Stomach smooth muscle (tissue), 2 donors: Measurements from ENCODE around the gene TIPRL.

Experiments used
- H3K27ac ChIP-seq: one replicate; pipeline ENCODE4 v1.7.0; 2013; ENCODE audit warnings: mild to moderate bottlenecking, low read length, inconsistent platforms
- H3K27me3 ChIP-seq, 2 donors: one replicate each; pipeline ENCODE4 v1.7.0; 2013; ENCODE audit warnings: low read length in 2 of 2; ENCODE audit not compliant: insufficient read depth in 2 of 2, control insufficient read depth in 1 of 2
- H3K36me3 ChIP-seq, 2 donors: one replicate each; pipeline ENCODE4 v1.7.0; 2013; ENCODE audit warnings: low read length in 2 of 2; ENCODE audit not compliant: control insufficient read depth in 2 of 2, insufficient read depth in 2 of 2
- H3K4me1 ChIP-seq: one replicate; pipeline ENCODE4 v1.7.0; 2013; ENCODE audit warnings: low read length; ENCODE audit not compliant: control insufficient read depth, insufficient read depth
- H3K4me3 ChIP-seq, 2 donors: one replicate each; pipeline ENCODE4 v1.7.0; 2013; ENCODE audit warnings: low read length in 2 of 2
- H3K9ac ChIP-seq, 2 donors: one replicate each; pipeline ENCODE4 v1.7.0; 2013; ENCODE audit warnings: low read length in 2 of 2, mild to moderate bottlenecking in 1 of 2
- H3K9me3 ChIP-seq, 2 donors: one replicate each; pipeline ENCODE4 v1.7.0; 2013; ENCODE audit warnings: low read length in 2 of 2; ENCODE audit not compliant: control insufficient read depth in 2 of 2
- donor health status: healthy.
- donor health status: Pancreatic carcinoma.

Gene TIPRL

GRCh38 chr1:168216171-168216570, 37.4 kb downstream of the TIPRL start:
- Histone ChIP-seq H3K9me3 (peaks cover 0 to 4% of the 10 kb centered on the region in 2 donors), H3K4me1 (no peaks in the 10 kb centered on the region), H3K27me3 (no peaks in the 10 kb centered on the region), H3K4me3 (no peak overlapping the region), H3K36me3 (no peaks in the 10 kb centered on the region), H3K27ac (no peak overlapping the region), H3K9ac (no peak overlapping the region)

GRCh38 chr1:168217664-168218063, 38.9 kb downstream of the TIPRL start:
- Histone ChIP-seq H3K27me3 (no peaks in the 10 kb centered on the region), H3K9me3 (peaks cover 0 to 4% of the 10 kb centered on the region in 2 donors), H3K4me3 (no peak overlapping the region), H3K4me1 (no peaks in the 10 kb centered on the region), H3K27ac (no peak overlapping the region), H3K36me3 (no peaks in the 10 kb centered on the region), H3K9ac (no peak overlapping the region)

DNA sequence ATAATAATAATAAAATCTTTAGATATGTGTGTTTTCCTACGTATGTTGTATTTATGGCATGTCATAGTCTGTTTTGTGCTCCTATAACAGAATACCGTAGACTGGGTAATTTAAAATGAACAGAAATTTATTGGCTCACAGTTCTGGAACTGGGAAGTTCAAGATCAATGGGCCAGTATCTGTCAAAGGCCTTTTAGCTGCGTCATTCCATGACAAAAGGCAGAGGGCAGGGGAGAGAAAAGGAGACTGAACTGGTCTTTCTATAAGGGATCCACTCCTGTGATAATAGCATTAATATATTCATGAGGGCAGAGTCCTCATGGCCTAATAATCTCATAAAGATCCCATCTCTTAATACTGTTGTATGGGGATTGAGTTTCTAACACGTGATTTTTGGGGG, 39.9 kb downstream of the TIPRL start:
- no peaks in the 10 kb centered on the region for H3K36me3 ChIP-seq
- H3K4me1 ChIP-seq: no peaks in the 10 kb centered on the region
- H3K9me3 ChIP-seq: peaks cover 0 to 3% of the 10 kb centered on the region in 2 donors
- no peak overlapping the region for H3K4me3 ChIP-seq
- no peak overlapping the region for H3K9ac ChIP-seq
- H3K27ac ChIP-seq: no peak overlapping the region
- no peaks in the 10 kb centered on the region for H3K27me3 ChIP-seq

DNA sequence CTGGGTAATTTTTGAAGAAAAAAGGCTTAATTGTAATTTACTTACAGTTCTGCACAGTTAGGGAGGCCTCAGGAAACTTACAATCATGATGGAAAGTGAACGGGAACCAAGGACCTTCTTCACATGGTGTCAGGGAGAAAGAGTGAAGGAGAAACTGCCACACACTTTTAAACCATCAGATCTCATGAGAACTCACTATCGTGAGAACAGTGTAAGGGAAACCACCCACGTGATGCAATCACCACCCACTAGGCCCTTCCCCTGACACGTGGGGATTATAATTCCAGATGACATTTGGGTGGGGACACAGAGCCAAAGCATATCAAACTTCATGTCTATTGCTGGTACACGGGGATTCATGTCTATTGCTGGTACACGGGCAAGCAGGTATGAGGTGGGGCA, 41.7 kb downstream of the TIPRL start:
- H3K9ac ChIP-seq: no peak overlapping the region
- H3K4me1 ChIP-seq: peaks cover 3% of the 10 kb centered on the region
- peaks cover 0 to 3% of the 10 kb centered on the region in 2 donors for H3K9me3 ChIP-seq
- H3K27me3 ChIP-seq: no peaks in the 10 kb centered on the region
- H3K27ac ChIP-seq: no peak overlapping the region
- no peaks in the 10 kb centered on the region for H3K36me3 ChIP-seq
- H3K4me3 ChIP-seq: no peak overlapping the region

- Histone ChIP-seq H3K4me1 (peaks cover 3% of the 10 kb centered on the region), H3K9ac (no peak overlapping the region)
Measured at GRCh38 chr1:168221275-168221674, 42.5 kb downstream of the TIPRL start.

GRCh38 chr1:168223261-168223660, 44.5 kb downstream of the TIPRL start:
- H3K27me3 ChIP-seq: no peaks in the 10 kb centered on the region
- H3K4me3 ChIP-seq: no peak overlapping the region
- H3K9ac ChIP-seq: no peak overlapping the region
- peaks cover 3% of the 10 kb centered on the region for H3K4me1 ChIP-seq
- H3K36me3 ChIP-seq: no peaks in the 10 kb centered on the region
- H3K9me3 ChIP-seq: peaks cover 0 to 3% of the 10 kb centered on the region in 2 donors
- no peak overlapping the region for H3K27ac ChIP-seq

More at GRCh38 chr1:168221275-168221674, 42.5 kb downstream of the TIPRL start:
- Histone ChIP-seq H3K27ac (no peak overlapping the region), H3K9me3 (peaks cover 0 to 3% of the 10 kb centered on the region in 2 donors), H3K36me3 (no peaks in the 10 kb centered on the region), H3K27me3 (no peaks in the 10 kb centered on the region), H3K4me3 (no peak overlapping the region)

DNA sequence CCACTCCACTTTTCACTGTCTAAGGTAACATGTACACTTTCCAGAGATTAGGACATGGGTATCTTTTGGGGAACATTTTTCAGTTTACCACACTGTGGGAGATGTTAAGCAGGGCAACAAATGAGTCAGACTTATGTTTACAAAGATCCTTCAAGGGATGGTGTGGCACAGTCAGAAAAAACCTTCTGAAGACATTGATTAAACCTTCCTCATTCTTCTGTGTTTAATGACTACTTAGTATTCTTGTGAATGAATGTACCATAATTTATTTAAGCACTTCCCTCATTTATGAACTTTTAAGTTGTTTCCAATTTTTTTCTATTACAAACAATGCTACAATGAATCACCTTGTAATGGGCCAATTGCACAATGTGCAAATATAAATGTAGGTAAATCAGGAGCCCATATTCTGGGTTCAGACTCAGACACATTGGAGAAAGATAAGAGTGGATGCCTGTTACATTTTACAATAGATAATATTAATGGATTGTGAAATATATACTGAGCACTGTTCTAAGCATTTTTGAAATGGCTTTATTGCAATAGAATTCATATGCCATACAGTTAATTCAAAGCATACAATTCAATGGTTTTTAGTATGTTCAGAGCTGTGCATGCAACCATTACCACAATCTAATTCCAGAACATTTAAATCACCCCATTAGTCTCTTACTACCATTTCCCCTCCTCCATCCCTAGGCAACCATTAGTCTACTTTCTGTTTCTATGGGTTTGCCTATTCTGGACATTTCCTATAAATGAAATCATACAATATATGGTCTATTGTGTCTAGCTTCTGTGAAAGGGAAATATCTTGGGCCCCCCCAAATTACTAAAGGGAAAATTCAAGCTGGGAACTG, 45.1 kb downstream of the TIPRL start:
- Histone ChIP-seq H3K4me1 (peaks cover 3% of the 10 kb centered on the region), H3K9ac (no peak overlapping the region), H3K27me3 (no peaks in the 10 kb centered on the region), H3K36me3 (no peaks in the 10 kb centered on the region), H3K9me3 (peaks cover 0 to 3% of the 10 kb centered on the region in 2 donors), H3K27ac (no peak overlapping the region), H3K4me3 (no peak overlapping the region)

DNA sequence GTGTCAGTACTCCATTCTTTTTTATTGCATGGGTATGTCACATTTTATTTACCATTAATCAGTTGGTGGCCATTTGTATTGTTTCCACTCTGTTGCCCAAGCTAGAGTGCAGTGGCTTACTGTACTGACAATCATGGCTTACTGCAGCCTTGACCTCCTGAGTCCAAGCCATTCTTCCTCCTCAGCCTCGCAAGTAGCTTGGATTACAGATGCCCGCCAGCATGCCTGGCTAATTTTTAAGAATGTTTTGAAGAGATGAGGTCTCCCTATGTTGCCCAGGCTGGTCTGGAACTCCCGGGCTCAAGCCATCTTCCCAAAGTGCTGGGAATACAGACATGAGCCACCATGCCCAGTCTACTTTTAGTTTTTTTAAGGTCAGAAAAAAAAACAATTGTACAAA, 46.2 kb downstream of the TIPRL start:
- Histone ChIP-seq H3K4me3 (peak overlapping the region in 1 of 2 donors; percentile 84), H3K27me3 (no peaks in the 10 kb centered on the region), H3K9ac (no peak overlapping the region), H3K36me3 (peaks cover 0 to 3% of the 10 kb centered on the region in 2 donors), H3K4me1 (peaks cover 12% of the 10 kb centered on the region), H3K9me3 (peaks cover 0 to 3% of the 10 kb centered on the region in 2 donors), H3K27ac (no peak overlapping the region)

GRCh38 chr1:168225476-168226190, 46.9 kb downstream of the TIPRL start, which contains the start of gene SFT2D2:
TSS of gene SFT2D2 (plus strand) at chr1:168226004. CDS start at chr1:168226080, 76 bp downstream.
- H3K36me3 ChIP-seq: peaks cover 0 to 3% of the 10 kb centered on the region in 2 donors
- H3K4me3 ChIP-seq: peak within 1 kb of the TSS; percentile 80 to 84
- peaks cover 12% of the 10 kb centered on the region for H3K4me1 ChIP-seq
- H3K9me3 ChIP-seq: peaks cover 0 to 3% of the 10 kb centered on the region in 2 donors
- no peaks in the 10 kb centered on the region for H3K27me3 ChIP-seq
- peak within 1 kb of the TSS; percentile 62 for H3K27ac ChIP-seq
- peak within 1 kb of the TSS; percentile 74 to 82 for H3K9ac ChIP-seq

DNA sequence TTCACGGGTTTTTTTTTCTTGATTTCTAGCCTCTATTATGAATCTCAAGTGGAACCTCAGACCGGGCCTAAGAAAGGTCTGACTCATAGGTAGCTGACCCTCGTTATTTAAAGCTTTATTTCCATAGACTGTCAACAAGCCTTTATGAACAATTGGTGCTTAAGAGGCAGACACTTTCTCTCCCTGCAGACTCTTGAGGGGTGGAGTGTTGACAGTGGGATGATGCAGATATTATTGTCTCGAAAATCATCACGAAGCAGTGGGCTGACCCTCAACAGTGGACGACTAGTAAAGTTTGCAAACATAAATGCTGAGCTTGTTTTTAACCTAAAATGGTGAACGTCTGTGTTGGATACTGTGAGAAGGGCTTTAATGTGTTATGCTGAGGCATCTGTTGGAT, 48.9 kb downstream of the TIPRL start:
- no peaks in the 10 kb centered on the region for H3K27me3 ChIP-seq
- peaks cover 0 to 3% of the 10 kb centered on the region in 2 donors for H3K9me3 ChIP-seq
- H3K4me3 ChIP-seq: peak overlapping the region in 1 of 2 donors; percentile 21
- H3K4me1 ChIP-seq: peaks cover 12% of the 10 kb centered on the region
- H3K36me3 ChIP-seq: peaks cover 6 to 13% of the 10 kb centered on the region in 2 donors
- no peak overlapping the region for H3K27ac ChIP-seq
- H3K9ac ChIP-seq: no peak overlapping the region
